ENCODE data around the gene KIF1B. TPM values are rescaled to one million over a fixed set of nuclear protein-coding genes. Genes with fewer than 3 reads are reported as not detected.

The KIF1B gene
- total RNA-seq, 1 experiment from 2014 or later = 33.0 TPM

- Histone ChIP-seq H3K27me3 (ENCODE audit: control insufficient read depth, insufficient read depth, low read length) (no peaks in the 10 kb centered on the region), H3K27ac (ENCODE audit: low read length) (no peak overlapping the region), H3K4me3 (ENCODE audit: low read depth in 2 of 2, low read length in 2 of 2) (no peak overlapping the region), H3K36me3 (ENCODE audit: control insufficient read depth, insufficient read depth, low read length) (peaks cover 11% of the 10 kb centered on the region), H3K9me3 (ENCODE audit: control insufficient read depth, insufficient read depth, low read depth, low read length) (no peaks in the 10 kb centered on the region), H3K4me1 (ENCODE audit: control insufficient read depth, insufficient read depth, low read length) (no peaks in the 10 kb centered on the region)
- ChIA-PET CTCF (no interaction called here), POLR2A (no interaction called here)
- in situ Hi-C loops (cut with HindIII; ENCODE audit: low pct_unique_long_range_greater_than_20kb, low sequenced_read_pairs) (no loop called here), intact Hi-C loops (cut with micrococcal nuclease; ENCODE audit: unreplicated experiment) (no loop called here)
- no peak for DNase-seq (ENCODE audit: low read depth, low spot score)
- TF ChIP-seq CTCF (IDR thresholded peaks at IDR 0.05) (no peak), REST (IDR thresholded peaks at IDR 0.05; ENCODE audit: insufficient read depth in 1 of 2, low read depth in 2 of 2, low read length in 1 of 2) (no peak), POLR2AphosphoS5 (IDR thresholded peaks at IDR 0.05; ENCODE audit: low read depth, low read length) (no peak), TCF7L2 (IDR thresholded peaks at IDR 0.05; ENCODE audit: low read depth, low read length) (no peak), SIN3A (IDR thresholded peaks at IDR 0.05; ENCODE audit: borderline replicate concordance, insufficient read depth, low read depth, low read length) (no peak)
- BruUV-seq (replicated peaks) = no TSS peak
- no peak for ATAC-seq
Observed at GRCh38 chr1:10306435-10306834, 96.1 kb downstream of the KIF1B start.

- in situ Hi-C loops (cut with HindIII; ENCODE audit: low pct_unique_long_range_greater_than_20kb, low sequenced_read_pairs) = no loop called here
- ATAC-seq (no peak), DNase-seq (ENCODE audit: low read depth, low spot score) (no peak)
- H3K4me1 ChIP-seq (ENCODE audit: control insufficient read depth, insufficient read depth, low read length) = no peaks in the 10 kb centered on the region
- no peaks in the 10 kb centered on the region for H3K27me3 ChIP-seq (ENCODE audit: control insufficient read depth, insufficient read depth, low read length)
- no TSS peak for BruUV-seq (replicated peaks)
- H3K9me3 ChIP-seq (ENCODE audit: control insufficient read depth, insufficient read depth, low read depth, low read length) = no peaks in the 10 kb centered on the region
- POLR2A ChIA-PET = no interaction called here
- H3K4me3 ChIP-seq (ENCODE audit: low read depth in 2 of 2, low read length in 2 of 2) = no peak overlapping the region
- no peak overlapping the region for H3K27ac ChIP-seq (ENCODE audit: low read length)
- CTCF ChIA-PET = no interaction called here
- TF ChIP-seq REST (IDR thresholded peaks at IDR 0.05; ENCODE audit: insufficient read depth in 1 of 2, low read depth in 2 of 2, low read length in 1 of 2) = no peak
- no peak for TF ChIP-seq TCF7L2 (IDR thresholded peaks at IDR 0.05; ENCODE audit: low read depth, low read length)
- no peak for TF ChIP-seq POLR2AphosphoS5 (IDR thresholded peaks at IDR 0.05; ENCODE audit: low read depth, low read length)
- TF ChIP-seq SIN3A (IDR thresholded peaks at IDR 0.05; ENCODE audit: borderline replicate concordance, insufficient read depth, low read depth, low read length) = no peak
- TF ChIP-seq CTCF (IDR thresholded peaks at IDR 0.05) = no peak
- H3K36me3 ChIP-seq (ENCODE audit: control insufficient read depth, insufficient read depth, low read length) = peaks cover 8% of the 10 kb centered on the region
- intact Hi-C loops (cut with micrococcal nuclease; ENCODE audit: unreplicated experiment) = no loop called here
Observed at GRCh38 chr1:10308001-10308400, 97.6 kb downstream of the KIF1B start.

Data from Panc1 (cell line).